GM12873 (cell line): ENCODE results near the gene RALA.

Experiments used
- CTCF ChIP-seq: IDR thresholded peaks from 2 replicates; pipeline ENCODE4 v1.5.1; 2012; ENCODE audit warnings: low read depth, mild to moderate bottlenecking, moderate library complexity, low read length, control low read depth; ENCODE audit not compliant: insufficient read depth; ENCODE audit errors: missing control alignments

Gene RALA

DNA sequence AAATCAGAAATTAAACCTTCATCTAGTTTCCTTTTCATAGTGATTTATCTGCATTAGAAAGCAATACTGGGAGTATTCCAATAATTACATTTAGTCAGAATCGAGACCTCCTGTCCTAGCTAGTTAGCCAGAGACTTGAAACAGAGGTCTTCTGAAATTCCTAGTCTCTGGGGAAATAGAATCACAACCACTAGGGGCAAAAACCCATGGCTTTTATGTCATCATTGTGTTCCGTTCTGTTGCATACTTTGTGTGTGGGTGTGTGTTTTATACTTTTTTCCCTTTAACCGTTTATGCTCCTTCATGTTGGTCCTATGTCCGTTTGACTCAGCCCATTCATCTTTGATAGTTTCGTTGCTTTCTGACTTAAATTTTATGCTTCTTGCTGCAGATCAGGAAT is 79.8 kb downstream of the RALA start:
- TF ChIP-seq CTCF, result no peak

DNA sequence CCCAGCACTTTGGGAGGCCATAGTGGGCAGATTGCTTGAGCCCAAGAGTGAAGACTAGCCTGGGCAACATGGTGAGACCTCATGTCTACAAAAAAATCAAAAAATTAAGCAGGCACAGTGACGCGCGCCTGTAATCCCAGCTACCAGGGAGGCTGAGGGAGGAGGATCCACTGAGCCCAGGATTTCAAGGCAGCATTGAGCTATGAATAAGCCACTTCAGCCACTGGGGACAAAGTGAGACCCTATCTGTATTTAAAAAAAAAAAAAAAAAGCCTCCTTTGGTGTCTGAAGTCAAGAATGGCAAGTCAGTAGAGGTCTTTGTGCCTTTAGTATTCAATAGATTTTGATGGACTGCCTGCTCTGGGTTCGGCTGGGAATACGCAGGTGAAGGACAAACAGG is 85.7 kb downstream of the RALA start:
- TF ChIP-seq CTCF, result no peak

GRCh38 chr7:39709768-39710311 is 86.5 kb downstream of the RALA start:
- no peak for TF ChIP-seq CTCF

DNA sequence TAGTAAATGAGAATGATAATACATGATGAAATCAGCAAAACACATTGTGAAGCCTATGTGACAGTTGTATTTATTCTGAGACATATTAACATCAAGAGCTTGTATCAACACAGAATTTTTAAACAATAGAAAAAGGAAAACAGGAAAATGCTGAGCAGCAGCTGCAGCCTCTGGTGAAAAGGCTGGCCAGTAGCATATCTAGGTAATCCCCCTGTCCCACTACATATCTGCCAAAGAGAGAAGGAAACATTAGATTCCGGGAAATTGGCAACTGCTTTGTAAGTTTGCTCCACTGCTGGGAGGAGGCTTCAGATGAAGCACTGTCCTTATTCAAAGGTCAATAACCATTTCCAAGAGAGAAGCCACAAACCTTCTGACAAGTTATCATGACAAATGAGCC is 89.4 kb downstream of the RALA start:
- TF ChIP-seq CTCF, result no peak

- TF ChIP-seq CTCF, result no peak
Observed at GRCh38 chr7:39714447-39715091, 91.2 kb downstream of the RALA start.

DNA sequence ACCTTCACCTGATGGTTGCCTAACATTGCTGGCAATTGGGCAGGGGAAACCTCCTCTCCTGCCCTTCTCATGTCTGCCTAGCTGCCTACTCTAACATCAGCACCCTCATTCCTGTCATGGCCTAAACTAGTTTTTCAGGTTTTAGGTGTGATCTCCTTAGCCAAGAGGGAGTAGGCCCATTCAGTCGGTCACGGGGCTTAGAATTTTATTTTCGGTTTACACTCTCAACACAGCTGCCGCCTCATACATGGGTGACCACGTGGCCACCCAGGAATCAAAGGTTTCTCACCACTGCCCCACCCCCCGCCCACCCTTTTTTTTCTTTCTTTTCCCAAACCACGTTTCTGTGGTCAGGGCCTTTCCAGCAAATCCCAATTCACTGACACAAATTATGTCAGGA is 97.2 kb downstream of the RALA start:
- TF ChIP-seq CTCF, result no peak

- no peak for TF ChIP-seq CTCF
Observed at GRCh38 chr7:39721345-39721744, 98.0 kb downstream of the RALA start.
